GM12872 (cell line): ENCODE results near the gene TP53BP1.

Experiments
- CTCF ChIP-seq: IDR thresholded peaks from 3 replicates; pipeline ENCODE4 v1.5.1; 2011; ENCODE audit warnings: low read depth, mild to moderate bottlenecking, low read length, moderate library complexity; ENCODE audit not compliant: insufficient read depth

The TP53BP1 gene

GRCh38 chr15:43492673-43493601 is at the start of gene TP53BP1:
TP53BP1 (minus strand) TSS chr15:43493156; CDS start chr15:43493043, 113 bp downstream.
- TF ChIP-seq CTCF = no peak

GRCh38 chr15:43541785-43542184 is 48.8 kb upstream of the TP53BP1 start:
- TF ChIP-seq CTCF = no peak

GRCh38 chr15:43538091-43538490 is 45.1 kb upstream of the TP53BP1 start:
- no peak for TF ChIP-seq CTCF

- no peak for TF ChIP-seq CTCF
Measured at GRCh38 chr15:43534897-43535296, 41.9 kb upstream of the TP53BP1 start.

- TF ChIP-seq CTCF = no peak
Measured at GRCh38 chr15:43531018-43531670, 38.2 kb upstream of the TP53BP1 start.

- TF ChIP-seq CTCF = no peak
Measured at GRCh38 chr15:43529587-43530345, 36.8 kb upstream of the TP53BP1 start.

GRCh38 chr15:43529141-43529540 is 36.2 kb upstream of the TP53BP1 start:
- no peak for TF ChIP-seq CTCF
